GM23338 (cell line): ENCODE data around the gene CCDC157. TPM values are rescaled to one million over a fixed set of nuclear protein-coding genes. Genes with fewer than 3 reads are reported as not detected.

Source experiments
- CREB1 ChIP-seq: fragments of 250-450 bp; sonication (Bioruptor Pico); IDR thresholded peaks from 2 replicates; pipeline ENCODE4 v1.5.0; 2020; ENCODE audit warnings: low read depth, mild to moderate bottlenecking, moderate library complexity
- EZH2 ChIP-seq: fragments of 200-600 bp; sonication (generic); IDR thresholded peaks from one replicate; pipeline ENCODE4 v1.8.0; 2017; ENCODE audit warnings: antibody characterized with exemption, mild to moderate bottlenecking, low read depth; ENCODE audit not compliant: unreplicated experiment
- EZH2phosphoT487 ChIP-seq: fragments of 200-600 bp; sonication (generic); IDR thresholded peaks from one replicate; pipeline ENCODE4 v1.8.1; 2018; ENCODE audit warnings: antibody characterized with exemption; ENCODE audit not compliant: unreplicated experiment
- JUNB ChIP-seq: IDR thresholded peaks from one replicate; pipeline ENCODE4 v1.6.1; 2016; ENCODE audit warnings: antibody characterized with exemption; ENCODE audit not compliant: unreplicated experiment
- POLR2AphosphoS5 ChIP-seq: IDR thresholded peaks from 2 replicates; pipeline ENCODE4 v1.6.1; 2016; ENCODE audit warnings: antibody characterized with exemption, low read depth
- ZNF462 ChIP-seq: fragments of 250-450 bp; sonication (Bioruptor Pico); IDR thresholded peaks from 2 replicates; pipeline ENCODE4 v1.5.0; 2020; ENCODE audit warnings: mild to moderate bottlenecking, moderate library complexity
- polyA plus RNA-seq: library from polyadenylated mRNA; unstranded; fragments of >200 nt; fragmentation: Nextera tagmentation; extraction: Ambion mirVana; gene quantifications from 2 replicates; pipeline ENCODE4 v1.2.1, GENCODE V29; 2016
- total RNA-seq: library from RNA; depleted of rRNA; stranded (reverse); fragments of >200 nt; shearing (Covaris generic); gene quantifications from 2 replicates; pipeline ENCODE4 v1.2.3, GENCODE V29; 2014
- TF ChIP-seq, protein P1 (sequence below): IDR thresholded peaks from one replicate; pipeline ENCODE4 v1.6.1; 2018; ENCODE audit warnings: antibody characterized with exemption; ENCODE audit not compliant: unreplicated experiment

CCDC157 gene
- total and polyA plus RNA-seq, 2 experiments from 2014 or later, result 3.8 to 7.9 TPM

DNA sequence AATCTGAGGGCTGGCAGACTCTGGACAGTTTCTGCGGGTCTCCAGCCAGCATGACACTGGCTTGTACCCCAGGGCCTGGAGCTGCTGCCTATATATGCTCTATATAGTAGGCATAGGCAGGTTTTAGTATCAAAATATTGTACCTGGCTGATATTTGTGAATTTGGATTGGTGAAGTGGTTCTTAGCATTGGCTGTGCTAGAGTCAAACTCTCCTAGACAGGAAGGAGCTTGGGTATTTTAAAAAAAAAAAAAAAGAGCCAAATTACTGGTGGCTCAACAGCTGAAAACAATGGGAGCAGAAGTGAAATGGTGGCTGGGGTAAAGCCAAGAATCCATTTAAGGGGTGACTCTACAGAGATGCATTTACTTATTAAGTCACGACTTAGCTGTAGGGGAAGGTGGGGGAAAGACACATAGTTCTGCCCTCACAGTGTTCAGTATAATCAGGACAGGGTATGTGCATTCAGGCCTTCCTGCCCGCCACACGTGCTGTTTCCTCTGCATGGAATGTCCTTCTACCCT is 57.8 kb downstream of the CCDC157 start (continued):
- TF ChIP-seq ZNF462 (CRISPR knock-in tag) (no peak), POLR2AphosphoS5 (no peak), EZH2phosphoT487 (no peak), EZH2 (no peak), JUNB (no peak), CREB1 (CRISPR knock-in tag) (no peak)
- TF ChIP-seq, protein P1, sequence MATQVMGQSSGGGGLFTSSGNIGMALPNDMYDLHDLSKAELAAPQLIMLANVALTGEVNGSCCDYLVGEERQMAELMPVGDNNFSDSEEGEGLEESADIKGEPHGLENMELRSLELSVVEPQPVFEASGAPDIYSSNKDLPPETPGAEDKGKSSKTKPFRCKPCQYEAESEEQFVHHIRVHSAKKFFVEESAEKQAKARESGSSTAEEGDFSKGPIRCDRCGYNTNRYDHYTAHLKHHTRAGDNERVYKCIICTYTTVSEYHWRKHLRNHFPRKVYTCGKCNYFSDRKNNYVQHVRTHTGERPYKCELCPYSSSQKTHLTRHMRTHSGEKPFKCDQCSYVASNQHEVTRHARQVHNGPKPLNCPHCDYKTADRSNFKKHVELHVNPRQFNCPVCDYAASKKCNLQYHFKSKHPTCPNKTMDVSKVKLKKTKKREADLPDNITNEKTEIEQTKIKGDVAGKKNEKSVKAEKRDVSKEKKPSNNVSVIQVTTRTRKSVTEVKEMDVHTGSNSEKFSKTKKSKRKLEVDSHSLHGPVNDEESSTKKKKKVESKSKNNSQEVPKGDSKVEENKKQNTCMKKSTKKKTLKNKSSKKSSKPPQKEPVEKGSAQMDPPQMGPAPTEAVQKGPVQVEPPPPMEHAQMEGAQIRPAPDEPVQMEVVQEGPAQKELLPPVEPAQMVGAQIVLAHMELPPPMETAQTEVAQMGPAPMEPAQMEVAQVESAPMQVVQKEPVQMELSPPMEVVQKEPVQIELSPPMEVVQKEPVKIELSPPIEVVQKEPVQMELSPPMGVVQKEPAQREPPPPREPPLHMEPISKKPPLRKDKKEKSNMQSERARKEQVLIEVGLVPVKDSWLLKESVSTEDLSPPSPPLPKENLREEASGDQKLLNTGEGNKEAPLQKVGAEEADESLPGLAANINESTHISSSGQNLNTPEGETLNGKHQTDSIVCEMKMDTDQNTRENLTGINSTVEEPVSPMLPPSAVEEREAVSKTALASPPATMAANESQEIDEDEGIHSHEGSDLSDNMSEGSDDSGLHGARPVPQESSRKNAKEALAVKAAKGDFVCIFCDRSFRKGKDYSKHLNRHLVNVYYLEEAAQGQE, result no peak
